Adrenal gland (tissue), 12 donors: ENCODE results near the gene KIZ. TPM values are rescaled to one million over a fixed set of nuclear protein-coding genes. Genes with fewer than 3 reads are reported as not detected.

Experiments
- DNase-seq, 7 donors: peaks; one replicate each; pipeline ENCODE4 v3.0.0-alpha.2; 2019 to 2020
- H3K27ac ChIP-seq, 5 donors: fragments of 200-600 bp; sonication (generic) in 4 of 5; 1 replicate in 3 of 5; 2 replicates in 2 of 5; pipeline versions ENCODE4 v1.5.1 to v1.8.0; 2016 to 2020; ENCODE audit warnings: mild to moderate bottlenecking in 1 of 5
- H3K27me3 ChIP-seq: fragments of 200-600 bp; 2 replicates; pipeline ENCODE4 v1.8.0; 2021
- H3K36me3 ChIP-seq, 2 donors: fragments of 200-600 bp; replicated peaks in 1 of 2; 1 replicate in 1 of 2; 2 replicates in 1 of 2; pipeline versions ENCODE4 v1.5.1 to v1.8.0; 2018 to 2022
- H3K4me1 ChIP-seq, 2 donors: fragments of 200-600 bp; replicated peaks in 1 of 2; 1 replicate in 1 of 2; 2 replicates in 1 of 2; pipeline versions ENCODE4 v1.5.1 to v1.8.0; 2018 to 2021
- H3K4me3 ChIP-seq, 4 donors: fragments of 200-600 bp; sonication (generic) in 3 of 4; one replicate each; pipeline ENCODE4 v1.5.1; 2016 to 2018
- H3K9me3 ChIP-seq, 3 donors: fragments of 200-600 bp; sonication (generic) in 1 of 3; replicated peaks in 1 of 3; 1 replicate in 2 of 3; 2 replicates in 1 of 3; pipeline versions ENCODE4 v1.5.1 to v1.8.0; 2016 to 2021
- CTCF ChIP-seq, 6 experiments: fragments of 450-650 bp in 4 of 6; fragments of 200-600 bp in 2 of 6; sonication (generic) in 1 of 6; IDR thresholded peaks; 1 replicate in 5 of 6; 2 replicates in 1 of 6; pipeline versions ENCODE4 v1.5.1 to v1.8.0; 2016 to 2021; ENCODE audit warnings: antibody characterized with exemption in 6 of 6, mild to moderate bottlenecking in 2 of 6, moderate library complexity in 1 of 6
- POLR2A ChIP-seq, 2 donors: fragments of 450-650 bp; IDR thresholded peaks; one replicate each; pipeline ENCODE4 v1.6.1; 2017; ENCODE audit warnings: antibody characterized with exemption in 2 of 2, mild to moderate bottlenecking in 2 of 2, moderate library complexity in 1 of 2
- WGBS, 4 donors: extraction: QIAGEN DNeasy Blood & Tissue Kit in 2 of 4; methylation state at CpG; one replicate each; pipeline versions ENCODE4 v1.1.5 to v1.1.7; 2013 to 2017; 5-methylcytosine and 5-hydroxymethylcytosine counted together
- intact Hi-C, 2 donors: fragments of 100-400 bp; cut with DNase I; formaldehyde crosslinking; loops; one replicate each; pipeline versions ENCODE4 v1.14.1 to v1.15.0; 2022 to 2023
- polyA plus RNA-seq, 3 donors: library from polyadenylated mRNA; stranded (reverse); fragments of 200-250 nt in 2 of 3; fragments of 350-450 nt in 1 of 3; fragmentation: Illumina TruSeq in 1 of 3; extraction: RNeasy Lipid Tissue Mini Kit (QIAGEN cat#74804) in 1 of 3; gene quantifications; one replicate each; pipeline ENCODE4 v1.2.3, GENCODE V29; 2013 to 2014
- total RNA-seq, 9 donors: library from RNA; depleted of rRNA in 4 of 9; stranded (reverse); fragments of >200 nt in 4 of 9; fragments of 120-200 nt in 1 of 9; fragmentation: NEBNext Ultra II Directional in 1 of 9; extraction: Animal tissue kit (Norgen Biotek cat#: 25700) in 1 of 9; gene quantifications; one replicate each; pipeline versions ENCODE4 v1.1.0 to v1.2.4, GENCODE V29; 2013 to 2023
- donor health status: healthy with polysubstance abuse.
- donor health status: Bipolar disorder and iron deficiency.
- donor health status: DM: yes; HTN: yes; CAD: no.
- donor health status: DM: no; HTN: no; CAD: no.
- donor health status: DM: no; HTN: no; CAD: no.
- donor health status: DM: yes; HTN: yes; CAD: no.

KIZ gene
- total and polyA plus RNA-seq, 12 donors: 10.4 to 62.9 (median 15.3) TPM

GRCh38 chr20:21083825-21084325 lies 42.0 kb upstream of the KIZ start:
- intact Hi-C loops: no loop called here
- Histone ChIP-seq H3K27ac (no peak overlapping the region), H3K27me3 (peaks cover 19% of the 10 kb centered on the region), H3K4me1 (no peaks in the 10 kb centered on the region), H3K9me3 (no peaks in the 10 kb centered on the region), H3K4me3 (no peak overlapping the region), H3K36me3 (no peaks in the 10 kb centered on the region)
- DNase-seq: no peak
- 19 to 26% (median 22%) methylated on average over 2 of the region's 2 CpGs for WGBS, 4 donors
- TF ChIP-seq CTCF (IDR thresholded peaks at IDR 0.05) (no peak), POLR2A (IDR thresholded peaks at IDR 0.05) (no peak)

DNA sequence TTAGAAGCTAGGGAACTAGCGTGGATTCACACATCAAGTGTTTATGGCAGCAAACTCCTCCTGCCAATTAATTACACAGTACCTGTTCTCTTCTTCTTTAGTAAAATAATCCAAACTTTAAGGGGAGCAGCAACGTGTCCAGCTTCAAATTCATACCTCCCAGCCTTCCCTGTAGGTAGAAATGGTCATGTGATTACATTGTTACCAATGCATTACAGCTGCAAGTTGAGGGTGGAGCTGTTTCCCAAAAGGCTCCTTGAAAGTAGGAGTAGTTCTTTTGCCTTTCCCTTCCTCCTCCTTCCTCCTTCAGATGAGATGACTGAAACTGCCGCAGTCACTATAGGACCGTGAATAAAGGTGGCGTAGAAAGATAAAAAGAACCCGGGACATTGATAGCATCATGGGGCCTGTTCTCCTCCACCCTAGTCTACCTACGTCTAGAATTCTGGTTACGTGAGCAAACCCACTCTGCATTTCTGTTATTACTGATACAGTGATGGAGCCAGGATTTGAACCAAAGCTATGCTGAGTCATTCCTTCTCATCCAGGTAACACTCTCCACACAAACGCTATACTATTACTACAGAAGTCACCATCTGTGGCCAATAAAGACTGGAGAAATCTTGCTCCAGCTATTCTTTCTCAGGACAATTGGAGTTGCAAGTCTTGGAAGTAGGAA lies 37.9 kb upstream of the KIZ start:
- 78 to 80% (median 79%) methylated on average over 9 of the region's 9 CpGs for WGBS, 4 donors
- Histone ChIP-seq H3K4me1 (no peaks in the 10 kb centered on the region), H3K4me3 (no peak overlapping the region), H3K9me3 (no peaks in the 10 kb centered on the region), H3K36me3 (no peaks in the 10 kb centered on the region), H3K27me3 (peaks cover 31% of the 10 kb centered on the region), H3K27ac (no peak overlapping the region)
- intact Hi-C loops: no loop called here
- no peak for DNase-seq
- no peak for TF ChIP-seq CTCF (IDR thresholded peaks at IDR 0.05)
- TF ChIP-seq POLR2A (IDR thresholded peaks at IDR 0.05): no peak

DNA sequence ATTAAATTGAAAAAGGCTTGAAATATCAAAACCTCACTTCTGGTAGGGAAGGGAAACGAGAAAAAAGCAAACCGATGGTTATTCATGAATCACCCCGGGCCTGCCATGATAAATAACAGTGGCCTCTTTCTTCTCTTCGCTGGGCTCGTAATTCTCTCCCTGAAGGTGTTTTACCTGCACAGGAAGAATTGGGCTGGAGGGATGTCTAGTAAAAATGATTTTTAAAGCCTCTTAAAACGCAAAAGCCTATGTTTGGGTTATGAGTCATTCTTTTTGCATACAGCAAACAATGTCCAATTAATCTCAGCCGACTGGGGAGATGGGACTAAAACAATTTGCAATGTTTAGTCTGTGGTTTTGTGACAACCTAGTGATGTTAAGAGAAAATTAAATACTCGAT lies 36.5 kb upstream of the KIZ start:
- no peak overlapping the region for H3K4me3 ChIP-seq
- no peak overlapping the region for H3K27ac ChIP-seq
- 52 to 60% (median 55%) methylated on average over 8 of the region's 8 CpGs for WGBS, 4 donors
- no peaks in the 10 kb centered on the region for H3K9me3 ChIP-seq
- H3K4me1 ChIP-seq: no peaks in the 10 kb centered on the region
- DNase-seq: no peak
- no peak for TF ChIP-seq CTCF (IDR thresholded peaks at IDR 0.05)
- no peak for TF ChIP-seq POLR2A (IDR thresholded peaks at IDR 0.05)
- intact Hi-C loops: no loop called here
- H3K36me3 ChIP-seq: no peaks in the 10 kb centered on the region
- H3K27me3 ChIP-seq: peaks cover 36% of the 10 kb centered on the region

- Histone ChIP-seq H3K9me3 (no peaks in the 10 kb centered on the region), H3K4me3 (no peak overlapping the region), H3K36me3 (no peaks in the 10 kb centered on the region), H3K27ac (no peak overlapping the region), H3K4me1 (no peaks in the 10 kb centered on the region), H3K27me3 (peaks cover 36% of the 10 kb centered on the region)
- TF ChIP-seq CTCF (IDR thresholded peaks at IDR 0.05): no peak
- no peak for TF ChIP-seq POLR2A (IDR thresholded peaks at IDR 0.05)
- intact Hi-C loops: no loop called here
- WGBS, 4 donors: 46 to 54% (median 47%) methylated on average over 13 to 14 of the region's 14 CpGs
- DNase-seq: no peak
Measured at GRCh38 chr20:21090111-21090618, 35.7 kb upstream of the KIZ start.
